T47D (cell line): ENCODE measurements around the gene CLDN11.

Source experiments
- DNase-seq, 2 experiments: peaks; one replicate each; pipeline versions ENCODE4 v3.0.0 to v3.0.0-alpha.2; 2011 to 2012; ENCODE audit warnings: low read depth in 1 of 2, low spot score in 1 of 2
- JUND ChIP-seq: IDR thresholded peaks from 2 replicates; pipeline ENCODE4 v1.6.1; 2012; ENCODE audit warnings: low read depth
- in situ Hi-C: cut with HindIII; loops from 2 replicates; pipeline ENCODE4 v1.10.0; 2016; ENCODE audit warnings: low sequenced_read_pairs, low pct_unique_long_range_greater_than_20kb

The CLDN11 gene

GRCh38 chr3:170467571-170468147, 49.0 kb downstream of the CLDN11 start:
- no peak for TF ChIP-seq JUND
- DNase-seq = no peak
- in situ Hi-C loops = no loop called here

GRCh38 chr3:170469151-170470062, 50.7 kb downstream of the CLDN11 start:
- DNase-seq = peak in 1 of 2 experiments; percentile 52
- TF ChIP-seq JUND = no peak
- in situ Hi-C loops = no loop called here

- in situ Hi-C loops = no loop called here
- peak; percentile 36 to 62 for DNase-seq
Observed at GRCh38 chr3:170470063-170471016, 51.7 kb downstream of the CLDN11 start.

GRCh38 chr3:170471149-170471548, 52.5 kb downstream of the CLDN11 start:
- in situ Hi-C loops = no loop called here
- DNase-seq = no peak

More at GRCh38 chr3:170470063-170471016, 51.7 kb downstream of the CLDN11 start:
- no peak for TF ChIP-seq JUND

GRCh38 chr3:170473358-170473757, 54.7 kb downstream of the CLDN11 start:
- no peak for TF ChIP-seq JUND
- in situ Hi-C loops = no loop called here
- DNase-seq = no peak

More at GRCh38 chr3:170471149-170471548, 52.5 kb downstream of the CLDN11 start:
- no peak for TF ChIP-seq JUND

- in situ Hi-C loops = no loop called here
- no peak for TF ChIP-seq JUND
- DNase-seq = no peak
Observed at GRCh38 chr3:170475092-170475685, 56.5 kb downstream of the CLDN11 start.

GRCh38 chr3:170476291-170476690, 57.6 kb downstream of the CLDN11 start:
- TF ChIP-seq JUND = no peak
- in situ Hi-C loops = no loop called here
- DNase-seq = no peak

GRCh38 chr3:170477395-170477794, 58.7 kb downstream of the CLDN11 start:
- in situ Hi-C loops = no loop called here
- no peak for DNase-seq
- TF ChIP-seq JUND = no peak

- DNase-seq = no peak
- in situ Hi-C loops = no loop called here
Observed at GRCh38 chr3:170480111-170480510, 61.4 kb downstream of the CLDN11 start.

GRCh38 chr3:170482199-170482598, 63.5 kb downstream of the CLDN11 start:
- DNase-seq = no peak
- TF ChIP-seq JUND = no peak
- in situ Hi-C loops = no loop called here

More at GRCh38 chr3:170480111-170480510, 61.4 kb downstream of the CLDN11 start:
- no peak for TF ChIP-seq JUND

- DNase-seq = peak in 1 of 2 experiments; percentile 45
- in situ Hi-C loops = no loop called here
- no peak for TF ChIP-seq JUND
Observed at GRCh38 chr3:170483485-170484262, 65.0 kb downstream of the CLDN11 start.
